GM12878 (cell line): ENCODE results near the gene NR6A1. TPM values are rescaled to one million over a fixed set of nuclear protein-coding genes. Genes with fewer than 3 reads are reported as not detected.

ENCODE experiments used
- ATAC-seq: fragments of 200-7000 bp; cut with Tn5 transposase; 3 replicates; pipeline ENCODE4 v1.9.1; 2020; ENCODE audit warnings: mild to moderate bottlenecking, moderate library complexity
- BruUV-seq: library from RNA; stranded (reverse); fragments of 400-500 nt; replicated peaks from 2 replicates; lab custom pipeline; 2021; lab: Mats Ljungman, UMichigan
- CTCF ChIA-PET: fragments of 300-600 bp; sonication (Branson Sonifier 250); formaldehyde crosslinking; extraction: SDS; loops from one replicate; lab custom pipeline; 2021; ENCODE audit warnings: inconsistent platforms; lab: Yijun Ruan, JAX
- POLR2A ChIA-PET: fragments of 350-600 bp; formaldehyde crosslinking; extraction: SDS; loops from one replicate; lab custom pipeline; 2021; ENCODE audit warnings: inconsistent platforms; lab: Charles Lee
- RAD21 ChIA-PET: fragments of 300-600 bp; sonication (Branson Sonifier 250); formaldehyde crosslinking; loops from one replicate; lab custom pipeline; 2023; ENCODE audit warnings: antibody characterized with exemption; ENCODE audit not compliant: unreplicated experiment; lab: Charles Lee
- SMC1A ChIA-PET: fragments of 300-600 bp; sonication (Branson Sonifier 250); formaldehyde crosslinking; loops from one replicate; lab custom pipeline; 2023; ENCODE audit not compliant: unreplicated experiment, uncharacterized antibody; lab: Charles Lee
- DNase-seq: peaks from one replicate; pipeline ENCODE4 v3.0.0-alpha.2; 2011; ENCODE audit warnings: low read depth, low spot score
- FAIRE-seq: peaks from 3 replicates; lab custom pipeline; 2011; peaks lifted over from hg19 to GRCh38; lab: Jason Lieb, UNC
- H2AFZ ChIP-seq: 2 replicates; pipeline ENCODE4 v1.6.0; 2011; ENCODE audit warnings: low read depth, low read length, control low read depth; ENCODE audit not compliant: control insufficient read depth
- H3K27ac ChIP-seq: 2 replicates; pipeline ENCODE4 v1.5.1; 2011; ENCODE audit warnings: control low read depth; ENCODE audit not compliant: control insufficient read depth, insufficient read depth
- H3K27me3 ChIP-seq, 2 experiments: replicated peaks in 1 of 2; 2 replicates each; pipeline versions ENCODE4 v1.6.0 to v1.6.1; 2011; ENCODE audit warnings: low read length in 1 of 2; ENCODE audit not compliant: control insufficient read depth in 2 of 2, insufficient read depth in 2 of 2
- H3K36me3 ChIP-seq, 2 experiments: 2 replicates each; pipeline ENCODE4 v1.5.1; 2011; ENCODE audit warnings: low read length in 1 of 2; ENCODE audit not compliant: control insufficient read depth in 2 of 2, insufficient read depth in 2 of 2
- H3K4me1 ChIP-seq: 2 replicates; pipeline ENCODE4 v1.6.1; 2011; ENCODE audit warnings: mild to moderate bottlenecking, low read length, moderate library complexity, mixed read lengths; ENCODE audit not compliant: control insufficient read depth, insufficient read depth
- H3K4me2 ChIP-seq: 2 replicates; pipeline ENCODE4 v1.6.0; 2011; ENCODE audit warnings: control low read depth; ENCODE audit not compliant: control insufficient read depth, insufficient read depth
- H3K4me3 ChIP-seq: fragments of 200-600 bp; sonication (generic); 2 replicates; pipeline ENCODE4 v1.5.1; 2016
- H3K79me2 ChIP-seq: 2 replicates; pipeline ENCODE4 v1.6.0; 2011; ENCODE audit warnings: low read length; ENCODE audit not compliant: control insufficient read depth, insufficient read depth
- H3K9ac ChIP-seq: 2 replicates; pipeline ENCODE4 v1.8.0; 2011; ENCODE audit warnings: low read length, control low read depth, mixed read lengths; ENCODE audit not compliant: control insufficient read depth, insufficient read depth
- H3K9me3 ChIP-seq: replicated peaks from 3 replicates; pipeline ENCODE4 v1.5.1; 2011; ENCODE audit warnings: mild to moderate bottlenecking, low read length; ENCODE audit not compliant: control insufficient read depth, insufficient read depth
- H4K20me1 ChIP-seq: 2 replicates; pipeline ENCODE4 v1.6.0; 2011; ENCODE audit not compliant: control insufficient read depth, insufficient read depth
- HDAC2 ChIP-seq: fragments of 200-600 bp; sonication (generic); IDR thresholded peaks from 2 replicates; pipeline ENCODE4 v1.6.1; 2017
- NFIC ChIP-seq: IDR thresholded peaks from 2 replicates; pipeline ENCODE4 v1.6.1; 2012; ENCODE audit warnings: low read depth, mild to moderate bottlenecking, inconsistent platforms, low read length, moderate library complexity
- RELA ChIP-seq: fragments of 450-650 bp; IDR thresholded peaks from 2 replicates; pipeline ENCODE4 v1.8.0; 2014; ENCODE audit warnings: borderline replicate concordance; ENCODE audit not compliant: partially characterized antibody
- ZNF217 ChIP-seq: fragments of 450-650 bp; IDR thresholded peaks from 2 replicates; pipeline ENCODE4 v1.6.1; 2017; ENCODE audit warnings: antibody characterized with exemption, mild to moderate bottlenecking
- ZNF592 ChIP-seq: fragments of 450-650 bp; IDR thresholded peaks from 2 replicates; pipeline ENCODE4 v1.6.1; 2017; ENCODE audit warnings: mild to moderate bottlenecking, moderate library complexity
- WGBS: methylation state at CpG from one replicate; pipeline ENCODE4 v1.1.6; 2016; ENCODE audit warnings: low lambda C conversion rate; ENCODE audit not compliant: insufficient replicate concordance, insufficient coverage; ENCODE audit errors: missing lambda C conversion rate; 5-methylcytosine and 5-hydroxymethylcytosine counted together
- in situ Hi-C: fragments of 300-500 bp; cut with MboI; formaldehyde crosslinking; loops from 9 replicates; pipeline ENCODE4 v1.14.3; 2018; ENCODE audit warnings: mixed read lengths
- intact Hi-C: fragments of 100-400 bp; cut with micrococcal nuclease; formaldehyde crosslinking; loops from one replicate; pipeline ENCODE4 v1.14.2; 2022; ENCODE audit not compliant: unreplicated experiment
- polyA plus RNA-seq, 11 experiments: library from polyadenylated mRNA; depleted of rRNA in 4 of 11; unstranded in 6 of 11; stranded (reverse) in 5 of 11; fragments of >200 nt; fragmentation: Nextera tagmentation in 4 of 11; fragmentation: Illumina TruSeq in 1 of 11; extraction: Ambion mirVana in 4 of 11; extraction: Trizol in 1 of 11; gene quantifications; 1 replicate in 1 of 11; 2 replicates in 10 of 11; pipeline versions ENCODE4 v1.2.1 to v1.2.3, GENCODE V29; 2011 to 2016; ENCODE audit warnings: inconsistent platforms in 2 of 11, missing spikeins in 2 of 11, low read depth in 1 of 11
- total RNA-seq, 4 experiments: library from RNA; depleted of rRNA in 3 of 4; stranded (reverse); fragments of >200 nt in 3 of 4; fragmentation: Illumina TruSeq in 1 of 4; extraction: Trizol in 1 of 4; gene quantifications; 2 replicates each; pipeline versions ENCODE4 v1.2.1 to v1.2.3, GENCODE V29; 2013 to 2021

The NR6A1 gene
- total and polyA plus RNA-seq, 10 of the 15 experiments (the other 5 are each of a cell fraction or from before 2014, with no cell fraction given), result 1.2 to 9.2 (median 4.6) TPM

GRCh38 chr9:124786881-124787573 lies 15.9 kb upstream of the NR6A1 start:
- DNase-seq (no peak), FAIRE-seq (no peak)
- intact Hi-C loops, result no loop called here
- CTCF ChIA-PET, result interaction anchor here (1.0 kb wide), 1 partner anchor 10 kb away, joined by 4 read pairs; the partner anchor contains the start of gene OLFML2A
- Histone ChIP-seq H3K4me1 (no peaks in the 10 kb centered on the region), H3K9me3 (no peaks in the 10 kb centered on the region), H2AFZ (no peak overlapping the region), H3K9ac (no peak overlapping the region), H3K79me2 (no peaks in the 10 kb centered on the region)
- no peak for TF ChIP-seq ZNF217
- TF ChIP-seq RELA, result no peak
- TF ChIP-seq, all 136 proteins: peak for 0
- H4K20me1 ChIP-seq, result no peaks in the 10 kb centered on the region
- no peak overlapping the region for H3K27ac ChIP-seq
- ATAC-seq, result no peak
- H3K4me2 ChIP-seq, result no peak overlapping the region
- H3K36me3 ChIP-seq, result no peaks in the 10 kb centered on the region
- in situ Hi-C loops, result no loop called here
- ChIA-PET POLR2A (no interaction called here), RAD21 (no interaction called here), SMC1A (interaction anchor here (1.2 kb wide), 1 partner anchor 399 kb away, joined by 3 read pairs; no protein-coding TSS in a partner anchor)
- BruUV-seq, result no TSS peak
- 83% methylated on average over 19 of the region's 20 CpGs for WGBS
- no peak overlapping the region for H3K4me3 ChIP-seq
- no peaks in the 10 kb centered on the region; a peak in 1 of 4 replicates for H3K27me3 ChIP-seq

DNA sequence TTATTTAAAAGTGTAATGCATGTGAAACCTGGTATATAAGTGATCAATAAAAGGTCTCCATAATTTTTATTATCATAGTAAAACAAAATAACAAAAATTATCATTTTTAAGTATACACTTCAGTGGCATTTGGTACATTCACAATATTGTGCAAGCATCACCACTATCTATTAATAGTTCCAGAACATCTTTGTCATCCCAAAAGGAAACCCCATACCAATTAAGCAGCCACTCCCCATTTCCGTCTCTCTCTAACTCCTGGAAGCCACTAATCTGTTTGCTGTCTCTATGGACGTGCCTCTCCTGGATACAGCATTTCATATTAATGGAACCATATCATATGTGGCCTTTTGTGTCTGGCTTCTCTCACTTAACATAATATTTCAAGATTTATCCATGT lies 13.4 kb upstream of the NR6A1 start:
- TF ChIP-seq NFIC (no peak), HDAC2 (no peak), ZNF592 (no peak)
- ChIA-PET SMC1A (no interaction called here), POLR2A (interaction anchor here (0.7 kb wide), 1 partner anchor 50 kb away, joined by 3 read pairs; no protein-coding TSS in a partner anchor), CTCF (no interaction called here), RAD21 (no interaction called here)
- Histone ChIP-seq H3K4me3 (no peak overlapping the region), H3K79me2 (no peaks in the 10 kb centered on the region), H3K9me3 (no peaks in the 10 kb centered on the region), H3K27me3 (no peaks in the 10 kb centered on the region), H3K4me1 (no peaks in the 10 kb centered on the region), H3K27ac (no peak overlapping the region), H3K9ac (no peak overlapping the region), H3K36me3 (no peaks in the 10 kb centered on the region), H3K4me2 (no peak overlapping the region), H4K20me1 (no peaks in the 10 kb centered on the region), H2AFZ (no peak overlapping the region)
- DNase-seq (no peak), ATAC-seq (no peak), FAIRE-seq (no peak)
- in situ Hi-C loops (no loop called here), intact Hi-C loops (no loop called here)
- 65% methylated on average over 2 of the region's 2 CpGs for WGBS
- no TSS peak for BruUV-seq
